Mesenteric fat pad (tissue), 1 donor: ENCODE results near the gene FANCD2. TPM values are rescaled to one million over a fixed set of nuclear protein-coding genes. Genes with fewer than 3 reads are reported as not detected.

Experiments used
- total RNA-seq: library from RNA; stranded (reverse); fragmentation: NEBNext Ultra II Directional; extraction: Animal tissue kit (Norgen Biotek cat#: 25700); gene quantifications from one replicate; pipeline ENCODE4 v1.2.1, GENCODE V29; 2021
- donor health status: DM: yes; HTN: yes; CAD: no.

Gene FANCD2
- total RNA-seq, 1 donor from 2014 or later, result 2.8 TPM

Other genes with a start within 250 kb of the FANCD2 start
- 40.4 TPM for gene TADA3, start 234.0 kb upstream of the FANCD2 start, total RNA-seq
- gene ARPC4, start 233.4 kb upstream of the FANCD2 start, total RNA-seq, result 151 TPM
- 31.0 TPM for gene TTLL3, start 216.2 kb upstream of the FANCD2 start, total RNA-seq
- gene RPUSD3, start 182.4 kb upstream of the FANCD2 start, total RNA-seq, result 25.6 TPM
- gene CIDEC, start 146.2 kb upstream of the FANCD2 start, total RNA-seq, result 880 TPM
- gene JAGN1, start 135.8 kb upstream of the FANCD2 start, total RNA-seq, result 49.8 TPM
- gene IL17RE, start 123.6 kb upstream of the FANCD2 start, total RNA-seq, result 20.2 TPM
- gene IL17RC, start 109.3 kb upstream of the FANCD2 start, total RNA-seq, result 28.8 TPM
- gene CRELD1, start 92.6 kb upstream of the FANCD2 start, total RNA-seq, result 24.8 TPM
- gene PRRT3, start 74.0 kb upstream of the FANCD2 start, total RNA-seq, result 1.6 TPM
- 143 TPM for gene EMC3, start 39.6 kb upstream of the FANCD2 start, total RNA-seq
- gene FANCD2OS, start 81.8 kb downstream of the FANCD2 start, total RNA-seq, result not detected
- 111 TPM for gene BRK1, start 89.2 kb downstream of the FANCD2 start, total RNA-seq
- 34.3 TPM for gene VHL, start 115.3 kb downstream of the FANCD2 start, total RNA-seq
- gene IRAK2, start 138.5 kb downstream of the FANCD2 start, total RNA-seq, result 4.7 TPM
- 34.7 TPM for gene TATDN2, start 222.0 kb downstream of the FANCD2 start, total RNA-seq